Stimulated activated naive B cell treated with anti-CD40 and anti-IgM and Interleukin-4, amounts not matched to agents 10 μg/mL and 1 μg/mL and 100 μg/mL, for 72 hours (primary cell): Measurements from ENCODE around the gene CSPG4.
"Not testable (repeated sequence)": the region's sequence is repeated elsewhere in the genome, so short reads cannot be mapped to it uniquely, and the experiment has no call there.

Source experiments
- ATAC-seq, 2 donors: fragments of 150-1000 bp; cut with Tn5 transposase; replicated peaks; 2 replicates each; pipeline ENCODE4 v1.10.0; 2021; ENCODE audit warnings: moderate library complexity in 1 of 2
- DNase-seq: peaks from one replicate; pipeline ENCODE4 v3.0.0; 2021
- H3K27ac Mint-ChIP-seq: one replicate; pipeline ENCODE4 v1.8.0; 2022; ENCODE audit warnings: mild to moderate bottlenecking, mixed read lengths
- H3K27me3 Mint-ChIP-seq, 2 donors: one replicate each; pipeline ENCODE4 v1.8.0; 2022; ENCODE audit warnings: mixed read lengths in 2 of 2
- H3K36me3 Mint-ChIP-seq, 2 donors: one replicate each; pipeline ENCODE4 v1.8.0; 2022; ENCODE audit warnings: mixed read lengths in 2 of 2, mild to moderate bottlenecking in 1 of 2
- H3K4me1 Mint-ChIP-seq, 2 donors: one replicate each; pipeline ENCODE4 v1.8.0; 2022; ENCODE audit warnings: mixed read lengths in 2 of 2, mild to moderate bottlenecking in 1 of 2
- H3K4me3 Mint-ChIP-seq, 2 donors: one replicate each; pipeline ENCODE4 v1.8.0; 2022; ENCODE audit warnings: mild to moderate bottlenecking in 2 of 2, mixed read lengths in 2 of 2, moderate library complexity in 1 of 2
- H3K9me3 Mint-ChIP-seq, 2 donors: one replicate each; pipeline ENCODE4 v1.8.0; 2022; ENCODE audit warnings: mixed read lengths in 2 of 2, mild to moderate bottlenecking in 1 of 2

Gene CSPG4

DNA sequence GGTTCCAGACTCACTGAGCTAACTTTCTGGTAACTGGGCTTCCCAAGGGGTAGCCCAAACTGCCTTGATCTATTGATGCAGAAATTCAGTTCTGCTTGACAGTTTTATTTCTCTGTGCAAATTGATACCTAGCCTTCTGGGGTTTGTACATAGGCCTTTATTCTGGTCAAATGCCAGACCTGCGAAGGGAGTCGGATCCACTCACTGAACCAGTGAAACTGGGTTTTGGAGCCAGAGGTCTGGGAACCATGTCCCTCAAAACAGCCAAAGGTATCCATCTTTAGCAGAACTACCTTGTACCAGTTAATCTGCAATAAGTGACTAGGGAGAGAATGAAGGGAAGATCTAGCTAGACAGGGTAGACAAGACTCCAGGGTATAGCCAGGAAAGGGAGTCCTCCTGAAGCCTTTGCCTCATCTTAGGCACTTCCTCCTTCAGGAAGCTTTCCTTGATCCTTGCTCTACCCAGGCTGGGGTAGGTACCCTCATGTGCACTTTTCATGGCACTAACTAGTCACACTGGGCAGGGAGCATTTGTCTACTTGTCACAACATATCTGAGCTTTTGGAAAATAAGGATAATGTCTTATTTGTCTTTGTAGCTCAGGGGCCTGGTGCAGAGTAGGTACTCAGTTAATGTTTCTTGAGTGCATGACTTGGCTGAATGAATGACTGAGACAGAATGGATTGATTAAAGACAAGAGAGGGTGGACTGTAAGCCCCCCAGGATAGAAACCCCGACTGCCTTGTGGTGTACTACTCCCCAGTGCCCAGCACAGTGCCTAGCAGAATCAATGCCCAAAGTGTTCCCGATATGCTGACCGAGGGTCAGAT, 66.3 kb downstream of the CSPG4 start:
- Mint-ChIP-seq H3K27me3 (peaks cover 10 to 18% of the 10 kb centered on the region in 2 donors), H3K4me3 (peak overlapping the region; percentile 84 to 87), H3K9me3 (no peaks in the 10 kb centered on the region), H3K36me3 (peaks cover 0 to 2% of the 10 kb centered on the region in 2 donors), H3K27ac (no peak overlapping the region), H3K4me1 (peaks cover 7 to 9% of the 10 kb centered on the region in 2 donors)
- DNase-seq (no peak), ATAC-seq (peak in 1 of 2 donors; percentile 4)

DNA sequence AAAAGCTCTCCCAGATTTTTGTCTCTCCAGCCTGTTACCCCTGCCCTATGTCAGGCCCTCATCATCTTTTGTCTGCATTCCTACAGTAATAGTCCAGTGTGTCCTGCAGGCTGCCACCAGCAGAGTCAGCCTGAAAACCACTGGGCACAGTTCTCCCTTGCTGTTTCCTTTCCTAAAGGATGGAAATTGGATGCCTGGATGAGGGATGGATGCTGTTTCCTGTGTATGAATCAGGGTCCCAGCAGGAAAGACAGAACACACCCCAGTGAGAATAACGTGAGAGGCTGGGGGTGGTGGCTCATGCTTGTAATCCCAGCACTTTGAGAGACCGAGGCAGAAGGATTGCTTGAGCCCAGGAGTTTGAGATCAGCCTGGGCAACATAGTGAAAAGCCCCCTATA, 68.3 kb downstream of the CSPG4 start:
- peaks cover 10 to 14% of the 10 kb centered on the region in 2 donors for H3K27me3 Mint-ChIP-seq
- H3K27ac Mint-ChIP-seq: no peak overlapping the region
- H3K4me1 Mint-ChIP-seq: peaks cover 12 to 16% of the 10 kb centered on the region in 2 donors
- H3K4me3 Mint-ChIP-seq: no peak overlapping the region
- DNase-seq: no peak
- peaks cover 2% of the 10 kb centered on the region in 2 donors for H3K36me3 Mint-ChIP-seq
- no peaks in the 10 kb centered on the region for H3K9me3 Mint-ChIP-seq
- no peak for ATAC-seq

DNA sequence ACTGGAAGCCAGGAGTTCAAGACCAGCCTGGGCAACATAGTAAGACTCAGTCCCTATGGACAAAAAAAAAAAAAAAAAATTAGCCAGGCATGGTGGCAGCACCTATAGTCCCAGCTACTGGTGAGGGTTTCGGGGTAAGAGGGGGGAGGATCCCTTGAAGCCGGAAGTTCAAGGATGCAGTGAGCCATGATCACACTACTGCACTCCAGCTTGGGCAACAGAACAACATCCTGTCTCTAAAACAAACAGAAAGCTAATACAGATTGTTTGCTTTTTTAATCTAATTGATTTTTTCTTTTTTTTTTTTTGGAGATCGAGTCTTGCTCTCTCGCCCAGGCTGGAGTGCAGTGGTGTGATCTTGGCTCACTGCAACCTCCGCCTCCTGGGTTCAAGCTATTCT, 71.0 kb downstream of the CSPG4 start:
- Mint-ChIP-seq H3K36me3 (peaks cover 20 to 23% of the 10 kb centered on the region in 2 donors), H3K4me3 (no peak overlapping the region), H3K4me1 (peaks cover 20 to 34% of the 10 kb centered on the region in 2 donors), H3K27ac (no peak overlapping the region), H3K9me3 (no peaks in the 10 kb centered on the region), H3K27me3 (peaks cover 0 to 6% of the 10 kb centered on the region in 2 donors)
- ATAC-seq (no peak), DNase-seq (no peak)

DNA sequence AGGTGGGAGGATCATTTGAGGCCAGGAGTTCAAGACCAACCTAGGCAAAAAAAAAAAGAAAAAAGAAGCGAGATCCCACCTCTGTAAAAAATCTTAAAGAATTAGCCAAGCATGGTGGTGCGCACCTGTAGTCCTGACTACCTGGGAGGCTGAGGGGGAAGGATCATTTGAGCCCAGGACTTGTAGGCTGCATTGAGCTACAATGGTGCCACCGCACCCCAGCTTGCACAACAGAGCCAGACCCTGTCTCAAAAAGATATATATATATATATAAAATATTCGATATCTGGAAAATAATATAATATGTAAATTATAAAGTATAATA, 71.5 kb downstream of the CSPG4 start:
- H3K36me3 Mint-ChIP-seq: peaks cover 20 to 25% of the 10 kb centered on the region in 2 donors
- peaks cover 0 to 2% of the 10 kb centered on the region in 2 donors for H3K27me3 Mint-ChIP-seq
- peak overlapping the region; percentile 95 to 96 for H3K4me3 Mint-ChIP-seq
- no peak for ATAC-seq
- peaks cover 17 to 36% of the 10 kb centered on the region in 2 donors for H3K4me1 Mint-ChIP-seq
- no peaks in the 10 kb centered on the region for H3K9me3 Mint-ChIP-seq
- no peak for DNase-seq
- peak overlapping the region; percentile 97 for H3K27ac Mint-ChIP-seq

DNA sequence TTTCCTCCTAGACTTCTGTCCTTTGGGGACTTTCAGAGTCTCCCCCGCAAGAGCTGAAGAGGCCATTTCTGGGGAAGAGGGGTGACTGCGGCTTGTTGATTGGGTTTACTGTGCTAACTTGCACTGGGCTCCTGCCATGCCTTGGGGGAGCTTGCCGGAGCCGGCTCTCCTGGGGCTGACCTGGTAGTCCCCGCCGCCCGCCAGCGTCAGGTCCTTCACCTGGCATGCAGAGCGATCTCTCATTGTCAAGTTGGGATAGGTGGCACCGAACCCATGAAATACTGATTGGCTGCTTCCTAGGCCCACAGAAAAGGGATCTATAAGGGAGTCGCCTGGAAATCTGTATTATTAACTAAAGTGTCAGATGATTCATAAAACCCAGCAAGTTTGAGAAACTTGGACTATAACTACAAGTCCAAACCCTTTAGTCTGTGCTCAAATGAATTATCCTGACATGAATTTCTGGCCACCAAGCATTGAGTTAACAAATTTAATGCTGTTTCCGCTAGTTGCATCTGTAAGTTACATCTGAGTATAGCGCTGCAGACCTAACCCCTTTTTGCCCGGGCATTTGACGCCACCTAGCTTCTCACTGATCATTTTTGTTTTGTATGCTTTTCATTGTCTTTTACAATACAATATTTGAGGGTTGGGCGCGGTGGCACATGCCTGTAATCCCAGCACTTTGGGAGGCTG, 72.0 kb downstream of the CSPG4 start:
- Mint-ChIP-seq H3K36me3 (peaks cover 20 to 28% of the 10 kb centered on the region in 2 donors), H3K9me3 (no peaks in the 10 kb centered on the region), H3K4me1 (peaks cover 19 to 41% of the 10 kb centered on the region in 2 donors), H3K4me3 (peak overlapping the region; percentile 95 to 96), H3K27me3 (no peaks in the 10 kb centered on the region), H3K27ac (peak overlapping the region; percentile 97)
- DNase-seq (no peak), ATAC-seq (peak; percentile 59 to 60)

DNA sequence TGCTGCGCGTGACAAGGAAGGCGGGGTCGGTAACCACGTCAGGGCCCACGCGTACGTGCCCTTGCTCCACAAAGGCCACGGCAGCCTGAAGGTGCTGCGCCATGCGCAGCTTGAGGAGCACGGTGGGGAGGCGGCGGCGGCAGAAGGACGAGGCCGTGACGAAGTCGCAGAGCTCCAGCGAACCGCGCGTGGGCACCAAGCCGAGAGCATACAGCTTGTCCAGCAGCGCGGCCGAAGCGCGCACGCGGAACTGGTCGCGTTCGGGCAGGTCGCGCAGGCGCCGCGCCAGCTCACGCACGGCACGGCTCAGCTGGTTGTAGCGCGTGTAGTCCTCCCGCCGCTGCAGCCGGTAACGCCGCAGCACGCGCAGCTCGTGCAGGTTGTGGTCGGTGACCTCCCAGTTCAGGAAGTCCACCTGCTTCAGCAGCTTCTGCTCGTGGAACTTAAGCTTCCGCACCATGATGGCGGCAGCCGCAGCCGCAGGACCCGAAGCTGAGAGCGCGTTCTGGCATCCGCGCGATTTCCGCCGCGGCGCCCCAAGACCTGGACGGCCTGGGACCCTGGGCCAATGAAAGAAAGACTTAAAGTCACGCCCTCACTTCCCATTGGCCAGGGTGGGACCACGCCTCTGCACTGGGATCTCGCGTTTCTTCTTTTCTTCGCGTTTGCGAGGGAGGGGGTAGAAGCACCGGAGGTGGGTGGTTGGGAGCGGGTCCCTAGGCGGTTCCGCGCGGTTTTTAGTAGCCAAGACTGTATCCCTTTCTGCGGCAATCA, 72.8 kb downstream of the CSPG4 start, which contains the start of gene IMP3:
TSS of gene IMP3 (minus strand) at position 516 of the 774 bp plus-strand sequence. CDS start at position 460, 56 bp downstream.
- H3K27ac Mint-ChIP-seq: peak within 1 kb of the TSS; percentile 97
- ATAC-seq (peak; percentile 93 to 94), DNase-seq (peak; percentile 93)
- H3K4me3 Mint-ChIP-seq: peak within 1 kb of the TSS; percentile 95 to 96
- no peaks in the 10 kb centered on the region for H3K9me3 Mint-ChIP-seq
- peaks cover 19 to 41% of the 10 kb centered on the region in 2 donors for H3K4me1 Mint-ChIP-seq
- peaks cover 21 to 28% of the 10 kb centered on the region in 2 donors for H3K36me3 Mint-ChIP-seq
- H3K27me3 Mint-ChIP-seq: no peaks in the 10 kb centered on the region

DNA sequence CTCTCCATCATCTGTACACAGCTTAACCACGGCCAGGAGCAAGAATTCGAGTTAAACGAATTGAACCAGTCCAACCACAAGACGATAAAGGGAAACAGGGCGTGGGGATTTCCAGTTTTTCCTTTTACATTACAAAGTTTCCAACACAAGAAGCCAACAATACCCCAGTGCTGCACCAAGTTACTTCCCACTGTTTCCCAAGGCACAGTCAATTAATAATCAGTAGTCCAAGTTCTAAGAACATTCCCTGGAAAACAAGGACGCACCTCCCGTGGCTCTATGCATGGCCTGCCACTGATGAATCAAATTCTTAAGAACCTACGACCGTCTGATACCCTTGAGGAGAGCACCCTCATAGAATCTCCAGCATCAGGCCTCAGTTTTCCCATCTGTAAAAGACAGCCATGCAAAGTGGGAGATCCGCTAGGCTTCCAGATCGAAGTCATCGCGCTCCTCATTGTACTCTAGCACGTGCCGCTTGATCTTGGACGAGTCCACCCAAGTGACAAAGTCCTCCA, 73.4 kb downstream of the CSPG4 start:
- H3K4me1 Mint-ChIP-seq: peaks cover 18 to 41% of the 10 kb centered on the region in 2 donors
- no peaks in the 10 kb centered on the region for H3K9me3 Mint-ChIP-seq
- H3K27ac Mint-ChIP-seq: peak overlapping the region; percentile 97
- peak; percentile 0 to 8 for ATAC-seq
- DNase-seq: no peak
- peak overlapping the region; percentile 95 to 96 for H3K4me3 Mint-ChIP-seq
- no peaks in the 10 kb centered on the region for H3K27me3 Mint-ChIP-seq
- H3K36me3 Mint-ChIP-seq: peaks cover 25 to 28% of the 10 kb centered on the region in 2 donors

DNA sequence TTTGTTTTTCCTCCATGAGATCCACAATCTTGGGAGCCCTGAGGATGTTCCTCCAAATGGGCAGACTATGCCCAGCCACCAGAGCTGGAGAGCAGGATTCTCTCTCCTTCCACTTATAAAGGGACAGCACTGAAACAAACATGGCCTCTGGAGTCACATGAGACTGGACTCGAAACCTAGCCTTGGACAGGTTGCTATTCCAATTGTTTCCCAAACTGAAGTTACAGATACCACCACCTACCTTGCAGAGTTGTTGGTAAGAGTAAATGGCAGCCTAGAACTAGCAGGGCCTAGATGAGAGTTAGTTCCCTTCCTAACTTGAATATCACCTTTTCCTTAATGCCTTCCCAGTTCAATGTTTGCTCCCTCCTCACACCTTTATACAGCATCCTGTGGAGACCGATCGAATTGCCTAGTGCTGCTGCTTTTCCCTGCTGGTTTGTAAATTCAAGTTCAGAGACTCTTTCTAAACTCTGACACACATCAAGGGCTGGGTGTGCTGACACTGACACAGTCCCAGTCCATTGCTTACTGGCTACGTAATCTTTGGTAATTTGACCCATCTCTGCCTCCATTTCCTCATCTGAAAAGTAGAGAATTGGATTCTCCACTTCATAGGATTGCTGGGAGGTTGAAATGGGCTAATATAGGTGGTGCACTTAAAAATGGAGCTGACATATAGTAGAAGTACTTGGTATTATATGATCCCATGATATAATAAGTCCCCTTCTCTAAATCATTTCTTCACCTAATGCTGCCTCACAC, 75.2 kb downstream of the CSPG4 start:
- Mint-ChIP-seq H3K9me3 (no peaks in the 10 kb centered on the region), H3K27ac (no peak overlapping the region), H3K27me3 (no peaks in the 10 kb centered on the region), H3K4me3 (peak overlapping the region in 1 of 2 donors; percentile 95), H3K36me3 (peaks cover 23 to 28% of the 10 kb centered on the region in 2 donors), H3K4me1 (peaks cover 17 to 41% of the 10 kb centered on the region in 2 donors)
- no peak for DNase-seq
- ATAC-seq: no peak

DNA sequence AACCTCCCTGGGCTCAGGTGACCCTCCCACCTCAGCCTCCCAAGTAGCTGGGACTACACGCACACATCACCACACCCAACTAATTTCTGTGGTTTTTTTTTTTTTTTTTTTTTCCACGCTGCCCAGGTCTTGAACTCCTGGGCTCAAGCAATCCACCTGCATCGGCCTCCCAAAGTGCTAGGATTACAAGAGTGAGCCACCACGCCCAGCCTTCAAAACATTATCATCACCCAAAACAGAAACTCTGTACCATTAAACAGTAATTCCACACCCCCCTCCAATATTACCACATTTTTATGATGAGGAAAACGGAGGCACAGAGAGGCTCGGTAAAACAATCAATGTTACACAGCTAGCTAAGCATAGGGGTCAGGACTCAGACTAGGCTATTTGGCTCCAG, 76.6 kb downstream of the CSPG4 start:
- DNase-seq (no peak), ATAC-seq (no peak)
- Mint-ChIP-seq H3K27me3 (no peaks in the 10 kb centered on the region), H3K36me3 (peaks cover 23 to 28% of the 10 kb centered on the region in 2 donors), H3K27ac (no peak overlapping the region), H3K9me3 (no peaks in the 10 kb centered on the region), H3K4me1 (peaks cover 16 to 38% of the 10 kb centered on the region in 2 donors), H3K4me3 (peak overlapping the region in 1 of 2 donors; percentile 6)

DNA sequence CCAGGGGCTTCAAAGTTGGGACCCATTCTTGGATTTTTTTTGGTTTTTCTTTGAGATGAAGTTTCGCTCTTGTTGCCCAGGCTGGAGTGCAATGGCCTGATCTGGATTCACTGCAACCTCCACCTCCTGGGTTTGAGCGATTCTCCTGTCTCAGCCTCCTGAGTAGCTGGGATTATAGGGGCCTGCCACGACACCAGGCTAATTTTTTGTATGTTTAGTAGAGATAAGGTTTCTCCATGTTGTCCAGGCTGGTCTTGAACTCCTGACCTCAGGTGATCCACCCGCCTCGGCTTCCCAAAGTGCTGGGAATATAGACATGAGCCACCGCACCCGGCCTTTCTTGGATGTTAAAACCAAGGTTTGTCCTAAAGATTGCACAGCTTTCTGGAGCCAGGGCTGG, 78.7 kb downstream of the CSPG4 start:
- peaks cover 14 to 28% of the 10 kb centered on the region in 2 donors for H3K4me1 Mint-ChIP-seq
- H3K4me3 Mint-ChIP-seq: not testable (repeated sequence)

DNA sequence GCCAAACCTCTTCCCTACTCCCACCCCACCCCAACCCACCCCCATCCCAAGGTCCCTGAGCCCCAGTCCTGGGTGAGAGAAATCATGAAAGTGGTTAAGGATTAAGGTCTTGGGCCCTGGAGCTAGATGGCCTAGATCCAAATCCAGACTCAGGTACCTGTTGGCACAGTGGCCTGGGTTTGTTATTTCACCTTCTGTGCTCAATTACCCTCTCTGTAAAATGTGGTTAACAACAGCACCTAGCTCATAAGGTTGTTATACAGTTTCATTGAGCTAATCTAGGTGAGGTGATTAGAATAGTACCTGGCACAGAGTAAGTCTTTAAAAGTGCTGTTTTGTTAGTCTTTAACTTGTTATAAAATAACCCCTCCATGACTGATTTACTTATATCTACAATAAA, 80.7 kb downstream of the CSPG4 start:
- no peaks in the 10 kb centered on the region for H3K27me3 Mint-ChIP-seq
- no peak for DNase-seq
- peaks cover 2 to 9% of the 10 kb centered on the region in 2 donors for H3K4me1 Mint-ChIP-seq
- peaks cover 5 to 6% of the 10 kb centered on the region in 2 donors for H3K36me3 Mint-ChIP-seq
- H3K9me3 Mint-ChIP-seq: no peaks in the 10 kb centered on the region
- H3K27ac Mint-ChIP-seq: no peak overlapping the region
- H3K4me3 Mint-ChIP-seq: no peak overlapping the region
- no peak for ATAC-seq

More for the DNA sequence above, 78.7 kb downstream of the CSPG4 start:
- not testable (repeated sequence) for ATAC-seq, DNase-seq, H3K27ac Mint-ChIP-seq, H3K27me3 Mint-ChIP-seq, H3K9me3 Mint-ChIP-seq
- peaks cover 19 to 21% of the 10 kb centered on the region in 2 donors for H3K36me3 Mint-ChIP-seq

DNA sequence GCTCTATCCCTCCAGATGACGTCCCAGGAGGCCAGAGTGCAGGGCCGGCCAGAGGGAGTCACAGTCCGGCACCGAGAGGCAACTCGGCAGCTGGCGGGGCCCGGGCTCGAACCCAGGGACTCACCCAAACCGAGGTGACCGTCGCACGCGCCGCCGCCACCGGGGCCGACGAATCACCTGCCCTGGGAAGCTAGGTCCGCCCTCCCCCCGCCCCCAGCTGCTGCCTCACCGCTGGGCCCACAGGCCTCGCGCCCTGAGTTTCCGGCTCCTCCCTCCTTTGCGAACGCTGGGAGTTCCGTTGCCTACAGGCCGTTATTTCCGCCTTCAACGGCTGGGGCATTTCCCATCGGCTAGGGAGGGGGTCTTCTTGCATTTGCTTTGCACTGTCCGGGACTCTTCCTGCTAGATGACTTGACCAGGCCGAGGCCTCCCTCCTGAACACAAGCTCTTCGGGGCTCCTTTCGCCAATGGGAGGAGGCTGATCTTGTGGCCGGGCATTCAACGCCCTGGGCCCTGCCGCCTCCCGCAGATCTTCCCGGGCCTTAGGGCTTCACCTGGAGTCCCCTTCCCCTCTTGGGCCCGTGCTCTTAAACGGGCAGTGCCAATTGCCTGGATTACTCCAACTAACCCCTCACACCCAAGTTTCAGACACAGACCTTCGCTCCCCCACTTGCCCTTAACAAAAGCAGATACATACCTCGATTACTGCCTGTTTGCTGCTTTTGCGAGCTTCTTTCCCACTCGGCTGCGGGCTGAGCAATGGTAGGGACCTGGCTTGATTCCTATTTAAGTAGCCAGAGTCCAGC, 86.9 kb downstream of the CSPG4 start, which contains the start of gene SNUPN:
TSS of gene SNUPN (minus strand) at position 184 of the 806 bp plus-strand sequence. CDS start 4,674 bp downstream, outside the sequence.
- DNase-seq (peak; percentile 88), ATAC-seq (peak; percentile 87 to 94)
- Mint-ChIP-seq H3K4me1 (peaks cover 14 to 35% of the 10 kb centered on the region in 2 donors), H3K4me3 (peak within 1 kb of the TSS; percentile 92 to 97), H3K36me3 (peaks cover 2 to 11% of the 10 kb centered on the region in 2 donors), H3K9me3 (no peaks in the 10 kb centered on the region), H3K27me3 (no peaks in the 10 kb centered on the region), H3K27ac (peak within 1 kb of the TSS; percentile 97)
